Stimulated activated CD8-positive, alpha-beta memory T cell treated with anti-CD3 and anti-CD28 coated beads, Interleukin-7, amount 100 ng/mL, for 4 hours (primary cell): Measurements from ENCODE around the gene PIAS3.

Experiments
- DNase-seq, 2 donors: peaks; one replicate each; pipeline ENCODE4 v3.0.0-alpha.2; 2020; ENCODE audit warnings: low read depth in 2 of 2

Gene PIAS3

GRCh38 chr1:145858901-145859490 is at the start of gene PIAS3:
Gene PIAS3, minus strand, starts transcription at chr1:145859081. Its CDS starts 91 bp downstream, at chr1:145858990.
- peak; percentile 61 to 82 for DNase-seq

GRCh38 chr1:145908653-145909052 is 49.8 kb upstream of the PIAS3 start:
- DNase-seq, result no peak

- no peak for DNase-seq
Measured at GRCh38 chr1:145906954-145907753, 48.3 kb upstream of the PIAS3 start.

- no peak for DNase-seq
Measured at GRCh38 chr1:145901312-145902021, 42.6 kb upstream of the PIAS3 start.

DNA sequence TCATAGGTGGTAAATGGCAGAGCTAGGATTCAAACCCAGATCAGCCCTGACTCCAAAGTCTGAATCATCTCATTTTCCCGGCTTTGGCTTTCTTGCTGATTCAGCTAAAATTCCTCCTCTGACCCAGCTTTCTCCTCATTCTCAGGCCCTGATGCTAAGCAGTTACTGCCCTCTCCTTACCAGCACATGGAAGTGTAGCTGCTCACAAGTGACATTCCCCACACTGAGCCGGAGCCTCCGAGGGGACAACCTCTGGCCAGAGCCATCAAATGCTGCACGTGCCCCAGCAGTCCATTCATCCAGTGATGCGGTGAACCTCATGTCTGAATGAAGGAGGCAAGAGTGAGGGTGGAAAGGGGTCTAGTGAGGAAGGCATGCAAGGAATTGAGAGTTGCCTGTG is 39.9 kb upstream of the PIAS3 start:
- DNase-seq, result no peak

- no peak for DNase-seq
Measured at GRCh38 chr1:145897969-145898368, 39.1 kb upstream of the PIAS3 start.

- no peak for DNase-seq
Measured at GRCh38 chr1:145895471-145895870, 36.6 kb upstream of the PIAS3 start.

GRCh38 chr1:145893306-145894055 is 34.6 kb upstream of the PIAS3 start:
- no peak for DNase-seq

DNA sequence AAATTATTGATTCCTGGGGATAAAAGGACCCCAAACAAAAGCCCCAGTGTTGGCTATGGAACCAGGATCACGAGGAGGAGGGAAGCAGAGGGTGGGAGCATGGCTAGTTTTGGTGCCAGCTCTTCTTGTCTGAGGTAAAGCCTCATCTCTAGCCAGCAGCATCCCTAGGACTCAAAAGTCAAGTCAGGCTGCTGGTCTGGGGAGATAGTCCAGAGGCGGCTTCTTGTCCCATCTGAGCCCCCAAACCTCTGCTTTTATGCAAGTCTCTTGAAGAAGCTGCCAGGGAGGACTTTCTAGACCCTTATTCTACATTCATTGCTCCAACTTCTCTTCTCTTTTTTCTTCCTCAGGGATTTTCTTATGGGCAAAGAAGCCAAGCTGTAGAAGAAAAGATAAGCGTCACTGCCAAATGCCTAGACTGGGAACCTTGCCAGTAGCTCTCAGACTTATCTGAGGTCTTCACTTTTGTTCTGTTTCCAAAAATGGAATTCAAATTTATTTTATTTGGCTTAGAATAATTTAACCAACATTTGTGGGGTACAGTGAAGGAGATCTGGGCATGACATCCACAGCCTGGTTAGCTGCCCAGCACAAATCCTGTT is 33.7 kb upstream of the PIAS3 start:
- DNase-seq, result no peak

- DNase-seq, result peak; percentile 7 to 12
Measured at GRCh38 chr1:145891587-145892485, 33.0 kb upstream of the PIAS3 start.

DNA sequence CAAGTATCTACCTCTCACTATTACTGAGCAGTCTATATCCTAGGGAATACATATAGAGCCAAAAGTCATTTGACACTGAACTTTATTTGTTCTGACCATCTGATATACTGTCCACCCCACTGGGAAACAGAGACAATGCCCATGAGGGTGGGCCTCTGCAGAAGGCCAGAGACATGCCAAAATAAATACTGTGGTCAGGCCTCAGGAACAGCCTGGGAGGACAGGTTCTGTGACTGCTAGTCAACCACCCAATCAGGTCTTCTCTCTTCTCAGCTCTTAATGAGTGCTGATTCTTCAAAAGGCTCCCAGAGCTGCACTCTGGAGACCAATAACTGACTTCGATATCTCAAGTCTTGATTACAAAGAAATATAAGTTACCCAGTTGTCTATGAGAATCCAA is 32.3 kb upstream of the PIAS3 start:
- DNase-seq, result no peak

- DNase-seq, result no peak
Measured at GRCh38 chr1:145889722-145890121, 30.8 kb upstream of the PIAS3 start.

DNA sequence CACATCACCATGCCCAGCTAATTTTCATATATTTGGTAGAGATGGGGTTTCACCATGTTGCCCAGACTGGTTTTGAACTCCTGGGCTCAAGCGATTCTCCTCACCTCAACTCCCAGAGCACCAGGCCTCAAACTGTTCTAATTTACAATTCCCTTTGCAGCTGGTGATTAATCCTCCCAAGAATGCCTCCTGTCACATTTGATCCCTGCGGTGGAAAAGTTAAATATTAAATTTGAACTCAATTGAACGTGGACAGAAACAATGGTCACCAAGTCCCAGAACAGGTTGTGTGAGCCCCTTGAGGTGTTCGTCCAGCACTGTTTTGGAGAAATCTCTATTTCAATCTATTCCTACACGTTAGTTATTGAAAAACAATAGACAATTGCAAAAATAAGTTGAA is 28.8 kb upstream of the PIAS3 start:
- DNase-seq, result no peak

DNA sequence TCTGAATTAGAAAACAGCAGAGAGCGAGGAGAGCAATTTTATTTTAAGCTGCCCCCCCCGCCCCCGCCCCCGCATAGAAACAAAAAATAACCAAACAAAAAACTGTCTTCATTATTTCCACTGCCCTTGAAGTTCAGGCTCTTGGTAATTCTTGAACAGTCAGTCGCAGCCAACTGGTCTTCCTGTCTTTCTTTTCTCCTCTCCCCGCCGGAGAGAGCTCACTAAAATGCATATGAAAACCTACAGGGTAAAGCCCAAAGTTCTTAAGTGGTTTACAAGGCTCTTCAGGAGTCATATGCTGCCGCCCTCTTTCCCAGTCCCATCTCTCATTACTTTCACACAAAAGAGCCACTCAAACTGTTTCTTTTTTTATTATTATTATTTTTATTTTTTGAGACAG is 27.9 kb upstream of the PIAS3 start:
- no peak for DNase-seq

DNA sequence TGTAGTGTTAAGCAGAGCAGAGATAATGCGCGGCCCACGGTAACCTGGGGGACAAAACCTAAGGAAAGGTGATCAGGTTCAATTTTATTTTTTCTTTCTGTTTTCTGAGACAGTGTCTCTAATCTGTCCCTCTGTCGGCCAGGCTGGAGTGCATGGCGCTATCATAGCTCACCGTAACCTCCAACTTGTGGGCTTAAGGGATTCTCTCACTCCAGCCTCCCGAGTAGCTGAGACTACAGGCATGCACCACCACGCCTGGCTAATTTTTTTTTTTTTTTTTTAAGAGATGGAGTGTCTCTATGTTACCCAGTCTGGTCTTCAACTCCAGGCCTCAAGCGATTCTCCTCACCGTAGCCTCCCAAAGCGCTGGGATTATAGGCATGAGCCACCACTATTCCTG is 27.5 kb upstream of the PIAS3 start:
- no peak for DNase-seq

GRCh38 chr1:145885738-145886287 is 26.9 kb upstream of the PIAS3 start, which contains the start of gene ANKRD35:
Gene ANKRD35, minus strand, starts transcription at chr1:145885866. Its CDS starts 108 bp downstream, at chr1:145885758.
- DNase-seq, result peak; percentile 80 to 82

DNA sequence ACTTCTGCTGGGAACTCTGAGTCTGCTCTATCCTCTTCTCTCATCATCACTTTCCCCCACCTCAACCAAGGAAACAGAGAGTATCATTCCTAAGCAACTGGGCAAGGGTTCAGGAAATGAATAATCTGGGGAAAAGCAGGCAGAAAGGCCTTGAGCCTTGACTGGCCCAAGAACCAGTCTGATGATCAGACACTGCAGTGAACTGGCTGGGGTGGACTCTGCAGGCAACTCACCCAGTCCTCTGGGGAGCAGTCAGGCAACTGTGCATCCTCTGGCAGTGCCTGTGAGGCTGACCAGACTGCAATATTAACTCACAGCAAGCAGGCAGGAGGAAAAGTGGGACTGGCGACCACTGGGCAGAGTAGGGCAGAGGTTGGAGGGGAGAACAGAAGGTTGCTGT is 25.8 kb upstream of the PIAS3 start:
- DNase-seq, result no peak

GRCh38 chr1:145879775-145880174 is 20.9 kb upstream of the PIAS3 start:
- no peak for DNase-seq

GRCh38 chr1:145878724-145879123 is 19.8 kb upstream of the PIAS3 start:
- DNase-seq, result no peak

DNA sequence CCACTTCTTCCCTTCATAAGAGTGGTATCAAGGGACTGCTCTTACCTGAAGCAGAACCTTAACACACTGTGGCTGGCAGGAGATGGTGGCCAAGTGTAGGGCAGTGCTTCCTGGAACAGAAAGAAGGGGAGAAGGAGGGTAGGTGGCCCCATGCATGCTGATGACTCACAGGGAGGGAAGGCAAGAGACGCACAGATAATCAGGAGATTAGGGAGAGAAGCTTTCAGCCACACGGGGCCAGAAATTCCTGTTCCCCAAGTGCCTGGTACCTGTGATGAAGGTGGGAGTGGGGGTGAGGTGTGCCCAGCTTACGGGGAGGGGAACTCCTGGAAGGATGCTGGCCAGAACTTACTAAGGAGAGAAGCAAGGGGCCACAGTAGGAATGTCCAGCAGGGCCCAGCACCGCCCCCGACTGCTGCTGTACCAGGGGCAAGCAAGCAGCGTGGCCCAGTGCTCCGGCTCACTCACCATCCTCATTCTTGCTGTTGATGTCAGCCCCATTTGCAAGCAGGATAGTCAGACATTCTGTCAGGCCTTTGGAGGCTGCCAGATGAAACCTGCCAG is 19.1 kb upstream of the PIAS3 start:
- DNase-seq, result no peak
